H9 (cell line): ENCODE measurements around the gene CCDC178. TPM values are rescaled to one million over a fixed set of nuclear protein-coding genes. Genes with fewer than 3 reads are reported as not detected.

Source experiments
- DNase-seq: peaks from one replicate; pipeline ENCODE4 v3.0.0-alpha.2; 2017
- H2AFZ ChIP-seq: one replicate; pipeline ENCODE4 v1.6.1; 2013; ENCODE audit warnings: mild to moderate bottlenecking, low read length, control low read depth, moderate library complexity
- H2AK5ac ChIP-seq: 2 replicates; pipeline ENCODE4 v1.6.1; 2013; ENCODE audit warnings: low read length, control low read depth, mixed read lengths; ENCODE audit not compliant: insufficient read length
- H2BK120ac ChIP-seq: one replicate; pipeline ENCODE4 v1.6.1; 2013; ENCODE audit warnings: low read depth, mild to moderate bottlenecking, low read length, control low read depth, inconsistent platforms; ENCODE audit not compliant: poor library complexity, severe bottlenecking
- H2BK12ac ChIP-seq: 2 replicates; pipeline ENCODE4 v1.6.1; 2013; ENCODE audit warnings: low read length, control low read depth, mixed read lengths, low read depth; ENCODE audit not compliant: insufficient read length
- H2BK15ac ChIP-seq: 2 replicates; pipeline ENCODE4 v1.6.1; 2013; ENCODE audit warnings: low read depth, low read length, control low read depth
- H2BK20ac ChIP-seq: one replicate; pipeline ENCODE4 v1.6.1; 2013; ENCODE audit warnings: low read depth, mild to moderate bottlenecking, low read length, control low read depth, inconsistent platforms; ENCODE audit not compliant: poor library complexity, severe bottlenecking
- H2BK5ac ChIP-seq: 2 replicates; pipeline ENCODE4 v1.6.1; 2013; ENCODE audit warnings: low read length, control low read depth, mixed read lengths; ENCODE audit not compliant: insufficient read length
- H3K14ac ChIP-seq: 2 replicates; pipeline ENCODE4 v1.6.1; 2013; ENCODE audit warnings: low read length, control low read depth; ENCODE audit not compliant: insufficient read depth
- H3K18ac ChIP-seq: 2 replicates; pipeline ENCODE4 v1.6.1; 2013; ENCODE audit warnings: low read depth, mild to moderate bottlenecking, mixed read lengths, low read length, control low read depth; ENCODE audit not compliant: insufficient read length
- H3K23ac ChIP-seq: 2 replicates; pipeline ENCODE4 v1.6.1; 2013; ENCODE audit warnings: low read length, control low read depth, mixed read lengths, low read depth; ENCODE audit not compliant: insufficient read length
- H3K23me2 ChIP-seq: 2 replicates; pipeline ENCODE4 v1.6.1; 2013; ENCODE audit warnings: low read depth, mild to moderate bottlenecking, mixed read lengths, low read length, control low read depth; ENCODE audit not compliant: insufficient read length, poor library complexity, severe bottlenecking
- H3K27ac ChIP-seq: 2 replicates; pipeline ENCODE4 v1.5.1; 2013; ENCODE audit warnings: low read length, control low read depth, mixed read lengths, low read depth; ENCODE audit not compliant: insufficient read length
- H3K27me3 ChIP-seq: 2 replicates; pipeline ENCODE4 v1.6.1; 2013; ENCODE audit warnings: low read length, control low read depth, inconsistent platforms; ENCODE audit not compliant: insufficient read depth
- H3K4ac ChIP-seq: 2 replicates; pipeline ENCODE4 v1.6.1; 2013; ENCODE audit warnings: low read depth, mild to moderate bottlenecking, control low read depth, inconsistent platforms, low read length, moderate library complexity
- H3K4me1 ChIP-seq: 2 replicates; pipeline ENCODE4 v1.6.1; 2013; ENCODE audit warnings: low read length, control low read depth, inconsistent platforms; ENCODE audit not compliant: insufficient read depth
- H3K4me2 ChIP-seq: 2 replicates; pipeline ENCODE4 v1.6.1; 2013; ENCODE audit warnings: low read length, control low read depth, mixed read lengths; ENCODE audit not compliant: insufficient read length, insufficient read depth
- H3K56ac ChIP-seq: 2 replicates; pipeline ENCODE4 v1.6.1; 2013; ENCODE audit warnings: low read depth, mild to moderate bottlenecking, mixed read lengths, low read length, control low read depth; ENCODE audit not compliant: insufficient read length
- H3K79me1 ChIP-seq: 2 replicates; pipeline ENCODE4 v1.6.1; 2013; ENCODE audit warnings: low read depth, mild to moderate bottlenecking, moderate library complexity, low read length, control low read depth, inconsistent platforms; ENCODE audit not compliant: insufficient read depth, poor library complexity, severe bottlenecking
- H3K79me2 ChIP-seq: 2 replicates; pipeline ENCODE4 v1.6.1; 2013; ENCODE audit warnings: low read length, control low read depth, inconsistent platforms; ENCODE audit not compliant: insufficient read depth
- H3K9ac ChIP-seq: 2 replicates; pipeline ENCODE4 v1.6.1; 2013; ENCODE audit warnings: low read length, control low read depth, mixed read lengths; ENCODE audit not compliant: insufficient read length; ENCODE audit errors: extremely low read depth
- H3K9me3 ChIP-seq: one replicate; pipeline ENCODE4 v1.6.1; 2013; ENCODE audit warnings: low read depth, low read length, inconsistent platforms; ENCODE audit not compliant: control insufficient read depth
- H3T11ph ChIP-seq: one replicate; pipeline ENCODE4 v1.6.1; 2013; ENCODE audit warnings: mild to moderate bottlenecking, low read length, control low read depth, inconsistent platforms
- H4K20me1 ChIP-seq: one replicate; pipeline ENCODE4 v1.6.1; 2013; ENCODE audit not compliant: control insufficient read depth, insufficient read length, insufficient read depth
- H4K5ac ChIP-seq: 2 replicates; pipeline ENCODE4 v1.6.1; 2013; ENCODE audit warnings: low read depth, mild to moderate bottlenecking, mixed read lengths, low read length, control low read depth; ENCODE audit not compliant: insufficient read length
- H4K8ac ChIP-seq: replicated peaks from 2 replicates; pipeline ENCODE4 v1.6.1; 2013; ENCODE audit warnings: low read length, control low read depth, mixed read lengths, low read depth; ENCODE audit not compliant: insufficient read length
- H4K91ac ChIP-seq: 2 replicates; pipeline ENCODE4 v1.6.1; 2013; ENCODE audit warnings: low read depth, mild to moderate bottlenecking, moderate library complexity, mixed read lengths, low read length, control low read depth; ENCODE audit not compliant: insufficient read length
- H3K27ac Mint-ChIP-seq, 3 experiments: 2 replicates in 2 of 3; 3 replicates in 1 of 3; pipeline ENCODE4 v1.8.0; 2020 to 2021; ENCODE audit warnings: mixed read lengths in 3 of 3, mild to moderate bottlenecking in 1 of 3, moderate library complexity in 1 of 3
- H3K27me3 Mint-ChIP-seq: 2 replicates; pipeline ENCODE4 v1.8.0; 2021; ENCODE audit warnings: low read depth, mild to moderate bottlenecking, moderate library complexity, mixed read lengths
- H3K36me3 Mint-ChIP-seq, 3 experiments: 2 replicates in 2 of 3; 3 replicates in 1 of 3; pipeline ENCODE4 v1.8.0; 2020 to 2021; ENCODE audit warnings: low read depth in 3 of 3, mixed read lengths in 3 of 3; ENCODE audit not compliant: insufficient read depth in 1 of 3
- H3K4me1 Mint-ChIP-seq, 2 experiments: 2 replicates each; pipeline ENCODE4 v1.8.0; 2020; ENCODE audit warnings: mixed read lengths in 2 of 2
- H3K4me3 Mint-ChIP-seq, 2 experiments: 2 replicates in 1 of 2; 3 replicates in 1 of 2; pipeline ENCODE4 v1.8.0; 2020 to 2021; ENCODE audit warnings: mild to moderate bottlenecking in 2 of 2, mixed read lengths in 2 of 2, moderate library complexity in 1 of 2
- H3K9me3 Mint-ChIP-seq, 2 experiments: 2 replicates in 1 of 2; 3 replicates in 1 of 2; pipeline ENCODE4 v1.8.0; 2020; ENCODE audit warnings: mild to moderate bottlenecking in 2 of 2, mixed read lengths in 2 of 2, moderate library complexity in 1 of 2
- WGBS: extraction: QIAGEN DNeasy Blood & Tissue Kit; methylation state at CpG from one replicate; pipeline ENCODE4 v1.1.7; 2013; ENCODE audit warnings: missing lambda C conversion rate, low lambda C conversion rate, mixed read lengths; ENCODE audit not compliant: insufficient read length; ENCODE audit errors: extremely low coverage; 5-methylcytosine and 5-hydroxymethylcytosine counted together
- total RNA-seq: library from RNA; stranded (reverse); gene quantifications from 2 replicates; pipeline ENCODE4 v1.2.1, GENCODE V29; 2021
- TF ChIP-seq, protein P1 (sequence below): fragments of 200-600 bp; sonication (generic); conservative IDR thresholded peaks from 3 replicates; pipeline ENCODE4 v1.8.0; 2021; ENCODE audit warnings: antibody characterized with exemption, mild to moderate bottlenecking

CCDC178 gene
- total RNA-seq, 1 experiment from 2014 or later, result not detected

DNA sequence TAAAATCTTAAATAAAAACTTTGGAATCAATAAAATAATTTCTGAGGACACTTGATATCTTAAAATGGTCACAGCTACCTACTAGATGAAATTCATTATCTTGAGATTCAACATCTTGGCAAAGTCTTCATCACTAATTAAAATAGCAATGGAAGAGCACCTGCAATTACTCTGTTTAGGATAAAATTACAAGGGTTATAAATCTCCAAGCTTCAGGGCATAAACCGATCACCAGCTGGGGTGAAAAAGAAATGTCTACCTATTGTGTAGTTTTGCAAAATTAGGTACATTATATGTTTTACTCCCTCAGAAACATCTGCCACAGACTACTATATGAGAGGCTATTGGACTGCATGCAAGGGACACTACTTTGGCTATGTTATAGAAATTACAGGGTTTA, 327.1 kb downstream of the CCDC178 start:
- Histone ChIP-seq H2BK120ac (no peak overlapping the region), H3K27ac (no peak overlapping the region), H2AFZ (no peak overlapping the region), H3K79me1 (no peaks in the 10 kb centered on the region), H3K9ac (no peak overlapping the region), H2BK12ac (no peak overlapping the region), H3K4me1 (no peaks in the 10 kb centered on the region), H3K79me2 (no peaks in the 10 kb centered on the region), H2BK20ac (no peak overlapping the region), H3K4me2 (no peak overlapping the region), H4K8ac (no peak overlapping the region), H4K20me1 (no peaks in the 10 kb centered on the region), H3K9me3 (no peaks in the 10 kb centered on the region), H4K91ac (no peak overlapping the region), H3K14ac (no peak overlapping the region), H2BK5ac (no peak overlapping the region), H2AK5ac (no peak overlapping the region), H3K4ac (no peak overlapping the region), H3T11ph (no peak overlapping the region), H3K56ac (no peak overlapping the region), H3K23ac (no peak overlapping the region), H3K23me2 (no peaks in the 10 kb centered on the region), H3K18ac (no peak overlapping the region), H4K5ac (no peak overlapping the region), H2BK15ac (no peak overlapping the region), H3K27me3 (no peaks in the 10 kb centered on the region)
- no peak for DNase-seq
- H3K27ac Mint-ChIP-seq, result no peak overlapping the region
- no peaks in the 10 kb centered on the region for H3K4me1 Mint-ChIP-seq
- H3K36me3 Mint-ChIP-seq, result no peaks in the 10 kb centered on the region
- H3K4me3 Mint-ChIP-seq, result no peak overlapping the region
- no CpG with 5 or more reads among the region's 1 CpG for WGBS
- H3K9me3 Mint-ChIP-seq, result peaks cover 2 to 4% of the 10 kb centered on the region in 2 experiments; a peak in 4 of 5 replicates
- peaks cover 2% of the 10 kb centered on the region; the same call in 1 of the 2 replicates for H3K27me3 Mint-ChIP-seq
- TF ChIP-seq, protein P1, sequence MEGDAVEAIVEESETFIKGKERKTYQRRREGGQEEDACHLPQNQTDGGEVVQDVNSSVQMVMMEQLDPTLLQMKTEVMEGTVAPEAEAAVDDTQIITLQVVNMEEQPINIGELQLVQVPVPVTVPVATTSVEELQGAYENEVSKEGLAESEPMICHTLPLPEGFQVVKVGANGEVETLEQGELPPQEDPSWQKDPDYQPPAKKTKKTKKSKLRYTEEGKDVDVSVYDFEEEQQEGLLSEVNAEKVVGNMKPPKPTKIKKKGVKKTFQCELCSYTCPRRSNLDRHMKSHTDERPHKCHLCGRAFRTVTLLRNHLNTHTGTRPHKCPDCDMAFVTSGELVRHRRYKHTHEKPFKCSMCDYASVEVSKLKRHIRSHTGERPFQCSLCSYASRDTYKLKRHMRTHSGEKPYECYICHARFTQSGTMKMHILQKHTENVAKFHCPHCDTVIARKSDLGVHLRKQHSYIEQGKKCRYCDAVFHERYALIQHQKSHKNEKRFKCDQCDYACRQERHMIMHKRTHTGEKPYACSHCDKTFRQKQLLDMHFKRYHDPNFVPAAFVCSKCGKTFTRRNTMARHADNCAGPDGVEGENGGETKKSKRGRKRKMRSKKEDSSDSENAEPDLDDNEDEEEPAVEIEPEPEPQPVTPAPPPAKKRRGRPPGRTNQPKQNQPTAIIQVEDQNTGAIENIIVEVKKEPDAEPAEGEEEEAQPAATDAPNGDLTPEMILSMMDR, result no peak
